Activated naive CD4-positive, alpha-beta T cell treated with anti-CD3 and anti-CD28 coated beads, Interleukin-2, amount 10 ng/mL, durations not matched to agents 7 days and 5 days (primary cell): ENCODE results near the gene CASP7.

ENCODE experiments used
- CTCF ChIA-PET: fragments of 350-600 bp; sonication (Branson Sonifier 250); formaldehyde crosslinking; loops from one replicate; lab custom pipeline; 2021; ENCODE audit warnings: antibody characterized with exemption; lab: Charles Lee
- DNase-seq: peaks from one replicate; pipeline ENCODE4 v3.0.0-alpha.2; 2020
- H3K27ac Mint-ChIP-seq: one replicate; pipeline ENCODE4 v1.8.0; 2021; ENCODE audit warnings: mild to moderate bottlenecking, moderate library complexity, mixed read lengths
- H3K27me3 Mint-ChIP-seq: one replicate; pipeline ENCODE4 v1.8.0; 2021; ENCODE audit warnings: mild to moderate bottlenecking, mixed read lengths
- H3K36me3 Mint-ChIP-seq: one replicate; pipeline ENCODE4 v1.8.0; 2021; ENCODE audit warnings: mixed read lengths
- H3K4me1 Mint-ChIP-seq: one replicate; pipeline ENCODE4 v1.8.0; 2021; ENCODE audit warnings: mixed read lengths
- H3K4me3 Mint-ChIP-seq: one replicate; pipeline ENCODE4 v1.8.0; 2021; ENCODE audit warnings: mild to moderate bottlenecking, moderate library complexity, mixed read lengths
- H3K9me3 Mint-ChIP-seq: one replicate; pipeline ENCODE4 v1.8.0; 2021; ENCODE audit warnings: mixed read lengths

CASP7 gene

DNA sequence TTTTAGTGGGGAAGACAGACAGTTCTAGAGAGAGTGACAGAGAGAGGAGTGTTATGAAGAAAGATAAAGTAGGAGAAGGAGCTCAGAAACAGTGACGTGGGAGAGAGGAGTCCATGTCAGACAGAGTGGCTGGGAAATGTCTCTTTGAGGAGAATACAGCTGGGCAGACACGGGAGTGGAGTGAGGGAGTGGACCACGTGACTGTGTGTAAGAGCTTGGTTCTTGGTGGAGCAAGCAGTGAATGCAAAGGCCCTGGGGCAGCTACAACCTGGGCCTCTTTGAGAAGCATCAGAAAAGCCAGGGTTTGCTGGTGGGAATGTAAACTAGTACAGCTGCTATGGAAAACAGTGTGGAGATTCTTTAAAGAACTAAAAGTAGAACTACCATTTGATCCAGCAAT is 59.9 kb downstream of the CASP7 start:
- no peak overlapping the region for H3K4me3 Mint-ChIP-seq
- CTCF ChIA-PET: interaction anchor here (0.7 kb wide), 1 partner anchor 363 kb away, joined by 3 read pairs; no protein-coding TSS in a partner anchor

DNA sequence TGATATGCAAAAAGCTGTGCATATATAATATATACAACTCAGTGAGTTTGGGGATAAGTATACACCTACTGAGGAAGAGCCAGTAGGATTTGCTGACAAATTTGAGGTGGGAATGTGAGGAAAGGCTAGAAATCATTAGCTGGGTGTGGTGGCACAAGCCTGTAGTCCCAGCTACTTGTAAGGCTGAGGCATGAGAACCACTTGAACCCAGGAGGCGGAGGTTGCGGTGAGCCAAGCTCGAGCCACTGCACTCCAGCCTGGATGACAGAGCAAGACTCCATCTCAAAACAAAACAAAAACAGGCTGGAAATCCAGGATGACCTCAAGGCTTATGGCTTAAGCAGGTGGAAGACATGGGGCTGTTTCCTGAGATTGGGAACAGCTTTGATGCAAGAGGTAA is 61.1 kb downstream of the CASP7 start:
- CTCF ChIA-PET: no interaction called here
- peaks cover 14% of the 10 kb centered on the region for H3K27me3 Mint-ChIP-seq

More for the DNA sequence above, 59.9 kb downstream of the CASP7 start:
- no peaks in the 10 kb centered on the region for H3K4me1 Mint-ChIP-seq
- H3K9me3 Mint-ChIP-seq: no peaks in the 10 kb centered on the region
- peaks cover 10% of the 10 kb centered on the region for H3K27me3 Mint-ChIP-seq
- H3K36me3 Mint-ChIP-seq: no peaks in the 10 kb centered on the region
- DNase-seq: no peak
- no peak overlapping the region for H3K27ac Mint-ChIP-seq

DNA sequence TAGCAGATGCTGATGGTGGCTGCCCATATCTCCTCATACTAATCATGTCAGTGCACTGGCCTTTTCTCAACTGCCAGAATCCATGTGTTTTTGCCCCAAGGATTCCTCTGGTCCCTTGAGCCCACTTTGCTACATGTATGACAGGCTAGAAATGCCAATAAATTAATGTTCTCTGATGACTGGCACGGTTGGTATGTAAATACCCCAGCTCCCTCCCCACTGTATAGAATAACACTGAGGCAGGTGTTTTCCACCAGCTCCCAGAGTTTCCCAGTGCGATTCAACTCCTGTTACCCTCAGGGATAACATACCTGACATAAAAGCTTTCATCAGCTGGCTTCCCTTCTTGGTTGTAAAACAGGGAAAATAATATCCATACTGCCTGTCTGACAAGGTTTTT is 62.8 kb downstream of the CASP7 start:
- CTCF ChIA-PET: no interaction called here

More for the DNA sequence above, 61.1 kb downstream of the CASP7 start:
- H3K36me3 Mint-ChIP-seq: no peaks in the 10 kb centered on the region
- H3K4me1 Mint-ChIP-seq: no peaks in the 10 kb centered on the region
- no peak overlapping the region for H3K27ac Mint-ChIP-seq
- DNase-seq: no peak
- H3K9me3 Mint-ChIP-seq: no peaks in the 10 kb centered on the region
- H3K4me3 Mint-ChIP-seq: no peak overlapping the region

DNA sequence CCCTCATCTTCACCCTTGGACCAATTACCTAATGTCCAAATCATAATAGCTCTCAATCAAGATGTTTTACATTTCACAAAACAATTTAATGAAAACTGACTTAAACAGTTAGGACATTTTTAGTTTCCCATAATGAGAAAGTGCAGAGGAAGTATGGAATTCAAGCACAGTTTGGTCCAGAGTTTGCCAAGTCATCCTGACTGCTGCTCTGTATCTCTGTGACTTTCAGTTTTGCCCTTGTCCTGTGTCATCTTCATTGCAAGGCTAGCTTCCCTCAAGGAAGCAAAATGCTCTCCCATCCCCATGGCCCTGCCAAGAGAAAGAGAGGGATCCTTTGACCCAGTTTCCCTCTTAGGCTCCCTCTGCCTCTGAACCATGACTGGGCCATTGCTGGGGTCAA is 63.9 kb downstream of the CASP7 start:
- no peak for DNase-seq
- peaks cover 18% of the 10 kb centered on the region for H3K27me3 Mint-ChIP-seq
- CTCF ChIA-PET: no interaction called here
- no peak overlapping the region for H3K27ac Mint-ChIP-seq
- H3K4me3 Mint-ChIP-seq: no peak overlapping the region
- H3K9me3 Mint-ChIP-seq: no peaks in the 10 kb centered on the region
- no peaks in the 10 kb centered on the region for H3K4me1 Mint-ChIP-seq
- H3K36me3 Mint-ChIP-seq: no peaks in the 10 kb centered on the region

More for the DNA sequence above, 62.8 kb downstream of the CASP7 start:
- no peak overlapping the region for H3K27ac Mint-ChIP-seq
- DNase-seq: no peak
- H3K9me3 Mint-ChIP-seq: no peaks in the 10 kb centered on the region
- peaks cover 18% of the 10 kb centered on the region for H3K27me3 Mint-ChIP-seq
- no peaks in the 10 kb centered on the region for H3K4me1 Mint-ChIP-seq
- H3K4me3 Mint-ChIP-seq: no peak overlapping the region
- no peaks in the 10 kb centered on the region for H3K36me3 Mint-ChIP-seq

DNA sequence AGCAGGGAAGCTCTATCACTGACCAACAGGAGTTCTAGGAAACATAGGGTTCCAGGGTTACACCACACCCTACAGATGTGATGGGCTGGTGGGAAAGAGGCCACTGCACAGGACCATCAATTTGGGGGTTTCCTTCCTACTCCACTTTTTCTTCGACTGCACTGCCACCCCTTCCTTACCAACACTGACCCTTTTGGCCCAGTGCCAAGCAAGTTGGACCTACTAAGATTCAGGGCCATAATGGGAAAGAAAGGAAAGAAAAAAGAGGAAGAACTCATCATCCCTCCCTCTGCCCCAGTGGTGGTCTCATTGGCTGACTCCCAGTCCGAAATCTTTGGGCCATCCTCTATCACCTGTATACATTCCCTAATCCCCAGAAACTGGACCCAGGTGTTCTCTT is 65.7 kb downstream of the CASP7 start:
- Mint-ChIP-seq H3K27ac (no peak overlapping the region), H3K4me1 (no peaks in the 10 kb centered on the region), H3K9me3 (no peaks in the 10 kb centered on the region), H3K4me3 (no peak overlapping the region), H3K36me3 (no peaks in the 10 kb centered on the region), H3K27me3 (peaks cover 18% of the 10 kb centered on the region)
- DNase-seq: no peak
- CTCF ChIA-PET: no interaction called here

DNA sequence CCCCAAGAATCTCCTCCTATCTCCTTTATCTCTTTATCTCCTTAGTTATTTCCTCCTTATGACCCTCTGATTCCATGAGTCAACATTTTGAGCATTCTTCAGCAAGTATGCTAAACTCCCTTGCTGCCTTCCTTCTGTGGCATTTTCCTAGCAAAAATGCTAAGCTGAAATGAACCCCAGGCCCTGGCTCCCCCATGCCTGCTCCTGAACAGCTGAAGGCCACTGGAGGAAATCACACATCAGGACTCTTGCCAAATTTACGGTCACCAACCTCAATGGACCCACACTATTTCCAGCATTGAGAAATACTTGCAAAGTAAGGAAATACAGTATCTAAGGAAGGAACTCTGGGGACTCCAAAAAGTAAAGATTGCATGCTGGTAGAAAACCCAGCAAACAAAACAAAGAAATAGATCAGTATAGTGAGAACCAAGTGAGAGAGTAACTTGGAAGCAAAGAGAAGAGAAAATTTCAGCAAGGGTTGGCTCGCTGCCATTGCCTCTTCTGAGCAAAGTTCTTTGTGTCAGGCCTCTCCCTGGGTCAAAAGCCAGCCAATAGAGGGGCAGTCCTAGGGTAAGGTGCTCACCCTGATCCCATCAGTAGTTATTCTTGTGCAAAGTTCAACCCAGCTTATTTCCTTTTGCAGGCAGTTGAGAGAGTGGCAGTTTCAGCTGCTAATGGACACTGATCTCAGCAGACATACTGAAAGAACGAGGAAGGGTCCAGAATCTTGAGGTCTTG is 66.7 kb downstream of the CASP7 start:
- no peak overlapping the region for H3K27ac Mint-ChIP-seq
- H3K4me1 Mint-ChIP-seq: no peaks in the 10 kb centered on the region
- no peak for DNase-seq
- no peaks in the 10 kb centered on the region for H3K9me3 Mint-ChIP-seq
- CTCF ChIA-PET: no interaction called here
- H3K36me3 Mint-ChIP-seq: no peaks in the 10 kb centered on the region
- peaks cover 22% of the 10 kb centered on the region for H3K27me3 Mint-ChIP-seq
- no peak overlapping the region for H3K4me3 Mint-ChIP-seq

DNA sequence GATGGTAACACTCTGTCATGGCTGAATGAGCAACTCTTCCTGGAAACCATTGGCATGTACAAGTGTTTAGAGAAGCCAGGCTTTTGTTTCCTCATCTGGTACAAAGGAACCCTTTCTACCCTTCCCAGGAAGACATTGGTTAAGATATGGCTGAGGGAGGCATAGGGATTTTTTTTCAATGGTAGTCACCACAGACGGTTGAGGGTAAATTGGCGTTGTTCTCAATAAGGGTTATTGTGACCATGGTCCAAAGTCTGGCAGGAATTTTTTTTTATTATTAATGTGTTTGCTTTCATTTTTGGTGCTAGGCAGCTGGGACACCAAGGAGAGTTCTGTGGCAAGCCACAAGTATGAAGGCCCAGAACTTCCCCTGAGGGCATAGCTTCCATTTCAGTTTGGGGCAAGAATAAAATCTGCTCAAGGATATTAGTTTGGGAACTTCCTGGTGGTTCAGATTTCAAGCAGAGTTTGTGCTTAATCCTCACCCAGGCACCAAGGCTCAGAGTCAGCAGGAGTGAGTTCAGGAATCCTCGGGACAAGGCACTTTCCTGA is 71.5 kb downstream of the CASP7 start, which contains the start of gene PLEKHS1:
TSS of gene PLEKHS1 (plus strand) at position 502 of the 552 bp plus-strand sequence. CDS start 3,596 bp downstream, outside the sequence.
- Mint-ChIP-seq H3K9me3 (no peaks in the 10 kb centered on the region), H3K4me1 (no peaks in the 10 kb centered on the region), H3K27me3 (peaks cover 28% of the 10 kb centered on the region), H3K36me3 (no peaks in the 10 kb centered on the region), H3K27ac (no peak within 1 kb of the TSS), H3K4me3 (no peak within 1 kb of the TSS)
- CTCF ChIA-PET: no interaction called here
- no peak for DNase-seq

DNA sequence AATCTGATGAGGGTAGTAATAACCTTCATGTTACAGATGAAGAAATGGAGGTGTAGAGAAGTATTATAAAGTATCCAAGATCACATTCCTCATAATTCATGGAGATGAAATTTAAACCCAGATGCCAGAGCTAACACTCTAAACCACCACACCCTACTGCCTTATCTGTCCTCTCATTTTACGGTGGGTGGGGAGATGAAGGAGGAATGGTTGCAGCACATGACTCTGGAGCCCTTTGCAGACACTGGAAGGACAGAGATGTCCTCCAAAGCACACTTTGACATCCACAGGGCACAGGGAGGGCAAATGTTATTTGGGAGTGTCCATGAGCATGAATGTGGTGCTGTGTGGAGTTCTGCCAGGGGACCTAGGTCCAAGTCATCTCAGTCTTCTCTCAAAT is 72.8 kb downstream of the CASP7 start:
- no peaks in the 10 kb centered on the region for H3K9me3 Mint-ChIP-seq
- H3K4me1 Mint-ChIP-seq: no peaks in the 10 kb centered on the region
- no peaks in the 10 kb centered on the region for H3K36me3 Mint-ChIP-seq
- CTCF ChIA-PET: no interaction called here
- DNase-seq: no peak
- H3K27me3 Mint-ChIP-seq: peaks cover 25% of the 10 kb centered on the region
- no peak overlapping the region for H3K27ac Mint-ChIP-seq
- H3K4me3 Mint-ChIP-seq: no peak overlapping the region

DNA sequence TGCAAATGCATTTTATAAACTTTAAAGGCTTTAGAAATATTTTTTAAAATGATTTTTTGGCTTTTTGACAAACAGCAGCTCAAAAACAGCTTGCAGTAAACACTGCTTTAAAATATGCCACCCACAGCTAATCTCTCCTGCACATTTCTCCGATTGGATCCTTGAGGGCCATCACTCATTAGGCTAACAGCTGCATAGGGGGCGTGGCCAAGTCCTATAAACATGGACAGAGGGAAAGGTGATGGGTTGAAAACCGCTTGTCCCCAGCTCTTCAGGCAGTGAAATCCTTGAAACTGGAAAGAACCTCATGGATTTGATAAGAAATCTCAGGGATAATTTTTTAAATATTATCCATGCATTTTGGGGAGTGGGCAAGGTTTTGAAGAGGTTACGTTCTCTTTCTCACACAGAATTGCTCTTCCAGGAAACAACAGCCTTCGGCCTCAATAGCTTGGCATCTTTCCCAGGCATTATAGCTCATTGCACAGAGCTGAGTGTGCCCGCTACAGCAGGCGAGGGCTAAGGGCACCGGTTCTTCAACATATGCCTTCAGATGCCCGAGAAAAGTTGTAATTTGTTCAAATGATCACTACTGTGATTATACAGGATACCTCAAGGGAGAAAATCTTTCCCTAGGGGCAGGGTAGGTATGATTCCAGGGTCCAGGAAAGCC is 73.4 kb downstream of the CASP7 start:
- no peak for DNase-seq
- H3K4me3 Mint-ChIP-seq: no peak overlapping the region
- H3K27ac Mint-ChIP-seq: no peak overlapping the region
- CTCF ChIA-PET: no interaction called here
- H3K9me3 Mint-ChIP-seq: no peaks in the 10 kb centered on the region
- no peaks in the 10 kb centered on the region for H3K36me3 Mint-ChIP-seq
- no peaks in the 10 kb centered on the region for H3K4me1 Mint-ChIP-seq
- H3K27me3 Mint-ChIP-seq: peaks cover 25% of the 10 kb centered on the region

DNA sequence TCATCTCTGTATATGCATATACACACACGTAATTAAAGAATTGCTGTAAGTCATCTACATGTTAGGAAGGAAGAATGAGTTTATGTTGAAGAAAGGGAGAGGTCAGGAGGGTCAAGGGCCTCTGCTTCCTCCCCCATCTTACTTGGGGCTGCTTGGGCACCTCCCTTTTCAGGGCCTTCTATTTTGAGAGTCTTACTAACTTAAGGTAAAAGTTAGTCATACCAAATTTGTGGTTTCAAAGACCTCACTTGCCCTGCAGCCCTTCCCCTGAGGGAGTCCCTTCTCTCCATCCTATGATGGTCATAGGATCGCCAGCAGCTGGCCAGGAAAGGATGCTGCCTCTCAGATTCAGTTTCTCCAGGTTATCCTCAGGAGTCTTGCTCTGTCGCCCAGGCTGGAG is 74.4 kb downstream of the CASP7 start:
- DNase-seq: no peak
- H3K9me3 Mint-ChIP-seq: no peaks in the 10 kb centered on the region
- peaks cover 28% of the 10 kb centered on the region for H3K27me3 Mint-ChIP-seq
- H3K36me3 Mint-ChIP-seq: no peaks in the 10 kb centered on the region
- no peak overlapping the region for H3K27ac Mint-ChIP-seq
- H3K4me1 Mint-ChIP-seq: no peaks in the 10 kb centered on the region
- H3K4me3 Mint-ChIP-seq: no peak overlapping the region
- CTCF ChIA-PET: no interaction called here

DNA sequence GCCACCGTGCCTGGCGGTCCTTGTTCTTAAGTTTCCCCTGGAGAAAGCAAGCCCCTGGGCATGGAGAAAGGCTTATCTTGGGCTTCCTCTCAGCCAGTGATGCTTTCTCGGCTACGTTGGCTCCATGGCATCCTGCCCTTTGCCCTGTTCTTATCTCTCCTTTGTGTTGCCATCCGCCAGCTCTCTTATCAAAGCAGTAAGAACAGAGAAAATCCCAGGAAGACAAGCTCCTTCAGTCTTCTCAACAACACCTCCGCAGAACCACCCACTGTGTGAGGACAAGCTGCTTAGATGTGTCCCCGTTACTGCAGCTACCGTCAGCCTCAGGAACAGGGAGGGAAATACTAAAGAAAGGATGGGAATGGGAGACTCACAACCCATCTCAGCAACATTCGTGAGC is 75.1 kb downstream of the CASP7 start:
- no peak for DNase-seq
- no peaks in the 10 kb centered on the region for H3K9me3 Mint-ChIP-seq
- H3K27ac Mint-ChIP-seq: no peak overlapping the region
- no peak overlapping the region for H3K4me3 Mint-ChIP-seq
- CTCF ChIA-PET: no interaction called here
- H3K36me3 Mint-ChIP-seq: no peaks in the 10 kb centered on the region
- no peaks in the 10 kb centered on the region for H3K4me1 Mint-ChIP-seq
- H3K27me3 Mint-ChIP-seq: peaks cover 28% of the 10 kb centered on the region

DNA sequence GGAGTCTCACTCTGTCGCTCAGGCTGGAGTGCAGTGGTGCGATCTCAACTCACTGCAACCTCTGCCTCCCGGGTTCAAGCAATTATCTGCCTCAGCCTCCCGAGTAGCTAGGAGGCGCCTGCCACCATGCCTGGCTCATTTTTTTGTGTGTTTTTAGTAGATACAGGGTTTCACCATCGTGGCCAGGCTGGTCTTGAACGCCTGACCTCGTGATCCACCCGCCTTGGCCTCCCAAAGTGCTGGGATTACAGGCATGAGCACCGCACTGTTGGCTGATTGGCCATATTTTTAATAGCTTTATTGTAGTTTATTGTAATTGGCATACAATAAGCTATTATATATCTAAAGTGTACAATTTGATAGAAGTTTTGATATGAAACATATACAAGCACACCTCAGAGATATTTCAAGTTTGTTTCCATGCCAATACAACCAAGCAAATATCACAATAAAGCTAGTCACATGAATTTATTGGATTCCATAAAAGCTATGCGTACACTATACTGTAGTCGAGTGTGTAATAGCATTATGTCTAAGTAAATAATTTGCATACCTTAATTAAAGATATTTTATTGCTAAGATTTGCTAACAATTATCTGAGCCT is 77.3 kb downstream of the CASP7 start:
- Mint-ChIP-seq H3K27me3 (peaks cover 21% of the 10 kb centered on the region), H3K27ac (no peak overlapping the region), H3K36me3 (no peaks in the 10 kb centered on the region), H3K4me1 (no peaks in the 10 kb centered on the region), H3K9me3 (no peaks in the 10 kb centered on the region), H3K4me3 (no peak overlapping the region)
- CTCF ChIA-PET: no interaction called here
- no peak for DNase-seq

DNA sequence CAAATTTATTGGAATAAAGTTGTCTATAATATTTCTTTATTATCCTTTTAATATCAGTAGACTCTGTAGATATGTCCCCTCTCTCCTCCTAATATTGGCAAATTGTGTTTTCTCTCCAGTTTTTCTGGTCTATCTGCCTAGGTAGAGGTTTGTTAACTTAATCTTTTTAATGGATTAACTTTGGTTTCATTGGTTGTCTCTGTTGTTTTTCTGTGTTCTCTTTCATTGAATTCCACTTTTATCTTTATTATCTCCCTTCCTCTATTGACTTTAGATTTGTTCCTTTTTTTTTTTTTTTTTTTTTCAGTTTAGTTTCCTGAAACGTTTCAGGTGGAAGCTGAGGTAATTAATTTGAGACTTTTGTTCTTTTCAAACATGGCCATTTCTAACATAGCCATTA is 82.4 kb downstream of the CASP7 start:
- H3K9me3 Mint-ChIP-seq: no peaks in the 10 kb centered on the region
- no peak overlapping the region for H3K27ac Mint-ChIP-seq
- H3K4me1 Mint-ChIP-seq: no peaks in the 10 kb centered on the region
- CTCF ChIA-PET: no interaction called here
- DNase-seq: no peak
- no peaks in the 10 kb centered on the region for H3K36me3 Mint-ChIP-seq
- peaks cover 11% of the 10 kb centered on the region for H3K27me3 Mint-ChIP-seq
- H3K4me3 Mint-ChIP-seq: no peak overlapping the region

DNA sequence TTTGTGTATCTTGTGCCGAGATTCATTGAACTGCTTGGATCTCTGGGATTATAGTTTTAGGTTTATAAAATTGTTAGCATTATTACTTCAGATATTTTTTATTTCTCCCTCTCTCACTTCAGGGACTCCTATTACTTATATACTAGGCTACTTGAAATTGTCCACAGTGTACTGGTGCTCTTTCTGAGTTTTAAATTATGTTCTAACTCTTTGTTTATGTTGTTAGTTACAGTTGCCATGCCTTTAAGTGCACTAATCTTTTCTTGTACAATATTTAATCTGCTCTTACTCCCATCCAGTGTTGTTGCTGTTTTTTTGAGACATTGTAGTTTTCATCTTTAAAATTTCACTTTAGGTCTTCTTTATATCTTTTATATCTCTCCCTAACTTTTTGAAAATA is 84.9 kb downstream of the CASP7 start:
- H3K27me3 Mint-ChIP-seq: peaks cover 20% of the 10 kb centered on the region
- H3K4me3 Mint-ChIP-seq: no peak overlapping the region
- CTCF ChIA-PET: no interaction called here
- no peaks in the 10 kb centered on the region for H3K36me3 Mint-ChIP-seq
- H3K9me3 Mint-ChIP-seq: no peaks in the 10 kb centered on the region
- DNase-seq: no peak
- no peaks in the 10 kb centered on the region for H3K4me1 Mint-ChIP-seq
- no peak overlapping the region for H3K27ac Mint-ChIP-seq
